ENCODE data around the gene EZR.

Gene EZR

DNA sequence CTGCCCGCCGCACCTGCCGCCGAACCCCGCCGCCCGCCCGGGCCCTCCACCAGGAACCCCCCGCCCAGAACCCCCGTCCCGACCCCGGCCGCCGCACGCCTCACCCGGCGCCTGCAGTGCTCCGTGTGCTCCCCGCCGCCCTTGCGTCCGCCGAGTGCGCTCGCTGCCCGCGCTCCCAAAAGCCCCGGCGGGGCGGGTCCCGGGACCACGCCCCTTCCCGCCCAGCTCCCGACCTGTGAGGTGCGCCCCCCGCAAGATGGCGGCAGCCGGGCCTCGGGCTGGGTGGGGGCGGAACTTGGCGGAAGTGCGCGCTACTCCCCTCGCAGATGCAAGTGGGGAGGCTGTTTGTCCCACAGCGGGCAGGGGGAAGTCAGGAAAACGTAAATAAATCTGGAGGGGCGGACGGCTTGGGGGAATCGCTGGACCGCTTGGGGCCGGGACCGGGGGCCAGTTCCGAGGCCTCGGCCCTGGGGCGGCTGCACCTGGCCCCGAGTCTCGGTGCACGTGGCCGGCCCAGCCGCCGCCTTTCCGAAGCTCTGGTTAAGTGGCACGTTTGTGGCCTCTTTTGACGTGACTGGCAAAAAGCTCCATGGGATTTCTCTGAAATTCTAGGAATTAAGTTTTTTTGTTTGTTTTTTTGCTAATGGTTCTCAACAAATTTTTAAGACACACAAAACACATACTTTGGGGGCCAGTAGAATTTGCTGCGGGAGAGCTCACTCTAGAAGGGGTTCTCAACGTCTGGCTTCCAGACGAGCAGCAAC is at the start of gene EZR:
Gene EZR, minus strand, starts transcription at position 156 of the 764 bp plus-strand sequence. CDS start 1,275 bp downstream, outside the sequence.
- DNase-seq (ENCODE audit: low read depth), result peak; percentile 85

DNA sequence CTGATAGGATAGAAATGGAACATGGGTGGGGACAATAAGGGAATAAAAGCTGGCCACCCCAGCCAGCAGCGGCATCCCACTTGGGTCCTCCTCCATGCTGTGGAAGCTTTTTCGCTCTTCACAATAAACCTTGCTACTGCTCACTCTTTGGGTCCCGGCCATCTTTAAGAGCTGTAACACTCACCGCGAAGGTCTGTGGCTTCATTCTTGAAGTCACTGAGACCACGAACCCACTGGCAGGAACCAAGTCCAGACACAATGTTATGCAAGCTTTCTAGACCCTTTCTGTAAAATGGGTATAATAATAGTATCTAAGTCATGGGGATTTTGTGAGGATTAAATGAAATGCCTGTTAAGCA is 48.9 kb upstream of the EZR start:
- DNase-seq (ENCODE audit: low read depth), result no peak

GRCh38 chr6:158867381-158868121 is 48.4 kb upstream of the EZR start:
- peak; percentile 19 for DNase-seq (ENCODE audit: low read depth)

DNA sequence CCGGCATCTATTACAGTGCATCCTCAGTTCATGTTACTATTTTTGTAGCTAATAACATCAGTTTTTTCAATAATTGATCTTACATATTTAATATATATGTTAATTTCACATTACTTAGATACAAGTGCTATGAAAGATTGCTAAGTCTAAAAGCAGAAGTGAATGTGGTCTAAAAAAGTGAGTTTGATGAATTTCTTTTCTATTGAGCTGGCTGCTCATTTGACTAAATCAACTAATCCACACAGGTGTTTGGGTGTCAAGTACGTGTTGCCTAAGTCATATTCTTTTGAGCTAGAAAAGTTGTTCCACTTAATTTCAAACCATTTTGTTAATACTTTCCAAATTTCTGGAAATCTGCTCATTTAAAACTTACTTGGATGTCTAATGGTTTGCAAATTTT is 46.6 kb upstream of the EZR start:
- no peak for DNase-seq (ENCODE audit: low read depth)

- peak; percentile 72 for DNase-seq (ENCODE audit: low read depth)
Measured at GRCh38 chr6:158863646-158864045, 44.5 kb upstream of the EZR start.

DNA sequence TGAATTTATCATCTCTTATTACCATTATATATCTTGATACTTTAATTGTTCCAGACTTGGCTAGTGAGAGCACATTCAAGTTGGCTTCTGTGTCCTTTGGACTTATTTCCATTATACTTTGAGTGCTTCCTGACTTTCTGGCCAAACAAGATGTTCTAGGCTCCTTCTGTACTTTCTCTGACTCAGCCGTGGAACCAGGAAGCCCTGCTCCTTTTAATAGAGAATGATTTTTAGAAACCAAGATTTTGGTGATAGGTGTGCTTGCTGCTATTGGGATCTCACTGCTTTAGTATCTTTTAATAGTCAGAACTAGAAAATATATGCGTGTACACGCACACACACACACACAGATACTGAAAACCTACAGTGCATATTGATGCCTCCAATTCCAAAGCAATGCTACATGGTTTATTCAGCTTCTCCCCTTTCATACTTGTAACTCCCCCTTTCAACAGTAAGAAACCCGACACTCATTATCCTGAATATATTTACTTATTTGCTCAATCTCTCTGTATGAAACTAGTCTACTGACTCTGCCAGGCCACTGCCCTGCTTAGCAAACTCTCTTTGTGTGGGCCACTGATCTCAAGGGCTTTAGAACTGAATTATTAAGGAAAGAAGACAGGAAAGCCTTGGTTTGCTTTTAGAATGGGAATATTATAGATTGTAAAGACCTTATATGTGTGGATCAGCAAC is 42.7 kb upstream of the EZR start:
- DNase-seq (ENCODE audit: low read depth), result no peak

DNA sequence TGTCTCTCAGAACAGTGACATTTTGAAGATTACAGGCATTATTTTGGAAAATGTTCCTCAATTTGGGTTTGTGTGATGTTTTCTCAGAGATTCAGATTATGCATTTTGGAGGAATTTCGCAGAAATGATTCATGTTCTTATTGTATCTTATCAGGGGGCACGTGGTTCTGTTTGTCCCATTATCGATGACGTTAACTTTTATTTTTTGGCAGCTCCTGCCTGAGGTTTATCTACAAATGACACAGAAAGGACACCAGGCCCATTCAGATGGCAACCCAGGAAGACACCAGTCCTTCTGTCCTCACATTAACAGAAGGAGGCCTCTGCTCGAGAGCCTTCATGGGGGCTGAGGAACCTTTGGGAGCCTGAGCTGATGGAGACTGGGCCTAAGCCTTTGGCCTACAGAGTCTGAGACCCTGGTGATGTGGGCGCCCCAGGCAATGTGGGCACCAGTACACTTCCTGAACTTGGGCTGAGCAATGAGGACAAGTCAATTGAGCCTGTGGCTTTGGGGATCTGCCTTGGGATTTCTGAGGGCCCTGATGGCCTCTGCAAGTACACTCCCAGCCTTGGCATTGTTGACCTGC is 41.2 kb upstream of the EZR start:
- DNase-seq (ENCODE audit: low read depth), result no peak

GRCh38 chr6:158856261-158856660 is 37.1 kb upstream of the EZR start:
- no peak for DNase-seq (ENCODE audit: low read depth)

- peak; percentile 75 for DNase-seq (ENCODE audit: low read depth)
Measured at GRCh38 chr6:158854214-158855101, 35.3 kb upstream of the EZR start.

- no peak for DNase-seq (ENCODE audit: low read depth)
Measured at GRCh38 chr6:158853880-158854213, 34.7 kb upstream of the EZR start.

- DNase-seq (ENCODE audit: low read depth), result peak; percentile 98
Measured at GRCh38 chr6:158853072-158853879, 34.1 kb upstream of the EZR start.

GRCh38 chr6:158852312-158853071 is 33.3 kb upstream of the EZR start:
- DNase-seq (ENCODE audit: low read depth), result no peak

GRCh38 chr6:158850807-158851115 is 31.6 kb upstream of the EZR start:
- peak; percentile 35 for DNase-seq (ENCODE audit: low read depth)

DNA sequence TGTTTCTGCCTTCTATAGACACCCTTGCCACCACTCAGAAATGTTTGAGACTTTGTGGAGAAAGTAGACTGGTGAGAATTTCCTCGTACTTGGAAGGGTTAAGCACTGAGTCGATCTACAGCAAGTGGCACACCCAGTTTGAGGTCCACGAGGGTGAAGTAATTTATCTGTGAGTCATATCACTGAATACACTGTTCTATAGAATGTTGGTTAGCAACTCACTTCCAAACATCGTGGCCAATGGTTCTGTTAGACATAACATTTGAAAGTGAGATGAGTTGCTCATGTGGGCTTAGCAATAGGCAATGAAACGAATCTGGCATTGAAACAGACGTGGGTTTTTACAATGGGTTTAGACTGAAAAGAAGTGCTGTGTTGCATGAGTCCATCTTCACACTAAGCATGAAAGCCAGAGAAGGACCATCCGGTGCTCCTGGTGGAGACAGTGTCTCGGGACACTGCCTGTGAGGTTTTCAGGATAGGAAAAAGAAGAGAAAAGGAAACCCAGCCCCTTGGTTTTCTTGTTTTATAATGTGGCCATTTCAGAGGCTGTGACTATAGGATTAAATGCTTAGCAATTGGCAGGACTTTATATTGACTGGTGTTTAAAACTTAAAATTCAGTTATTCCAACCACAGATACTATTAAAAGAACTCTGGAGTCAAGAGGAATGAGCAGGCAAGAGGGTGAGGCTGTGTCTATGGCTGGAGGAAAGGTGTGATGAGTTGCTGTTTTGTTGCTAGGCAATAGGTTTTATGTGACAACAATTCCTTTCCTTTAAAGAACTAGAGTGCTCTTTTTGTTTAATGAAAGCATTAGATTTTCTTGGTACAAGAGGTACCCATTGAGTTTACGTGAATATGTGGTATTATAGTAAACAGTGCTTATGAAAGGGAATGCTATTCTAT is 31.0 kb upstream of the EZR start:
- peak; percentile 99 for DNase-seq (ENCODE audit: low read depth)

DNA sequence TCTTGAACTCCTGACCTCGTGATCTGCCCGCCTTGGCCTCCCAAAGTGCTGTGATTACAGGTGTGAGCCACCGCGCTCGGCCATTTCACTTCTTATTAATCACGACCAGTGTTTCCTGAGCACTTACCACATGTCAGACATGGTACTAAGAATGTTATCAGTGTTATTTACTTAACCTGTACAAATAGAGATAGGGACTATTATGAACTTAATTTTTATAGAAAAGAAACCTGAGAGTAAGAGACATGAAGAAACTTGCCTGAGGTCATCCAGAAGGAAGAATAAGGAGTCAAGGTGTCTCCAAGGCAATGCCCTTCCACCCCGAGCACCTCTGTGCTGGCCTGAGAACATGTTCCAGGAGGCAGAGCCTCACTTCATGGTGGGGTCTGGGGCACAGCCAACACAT is 29.3 kb upstream of the EZR start:
- no peak for DNase-seq (ENCODE audit: low read depth)

DNA sequence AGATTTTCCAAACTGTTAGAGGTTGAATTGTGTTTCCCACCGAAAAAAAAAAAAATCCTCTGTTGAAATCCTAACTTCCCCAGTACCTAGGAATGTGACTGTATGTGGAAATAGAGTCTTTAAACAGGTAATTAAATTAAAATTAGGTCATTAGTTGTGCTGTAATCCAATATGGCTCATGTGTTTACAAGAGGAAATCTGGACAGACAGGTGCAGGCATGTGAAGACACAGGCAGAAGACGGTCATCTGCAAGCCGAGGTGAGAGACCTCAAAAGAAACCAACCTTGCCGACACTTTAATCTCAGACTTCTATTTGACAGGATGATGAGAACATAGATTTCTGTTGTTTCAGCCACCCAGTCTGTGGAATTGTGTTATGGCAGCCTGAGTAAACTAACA is 28.6 kb upstream of the EZR start:
- DNase-seq (ENCODE audit: low read depth), result no peak

DNA sequence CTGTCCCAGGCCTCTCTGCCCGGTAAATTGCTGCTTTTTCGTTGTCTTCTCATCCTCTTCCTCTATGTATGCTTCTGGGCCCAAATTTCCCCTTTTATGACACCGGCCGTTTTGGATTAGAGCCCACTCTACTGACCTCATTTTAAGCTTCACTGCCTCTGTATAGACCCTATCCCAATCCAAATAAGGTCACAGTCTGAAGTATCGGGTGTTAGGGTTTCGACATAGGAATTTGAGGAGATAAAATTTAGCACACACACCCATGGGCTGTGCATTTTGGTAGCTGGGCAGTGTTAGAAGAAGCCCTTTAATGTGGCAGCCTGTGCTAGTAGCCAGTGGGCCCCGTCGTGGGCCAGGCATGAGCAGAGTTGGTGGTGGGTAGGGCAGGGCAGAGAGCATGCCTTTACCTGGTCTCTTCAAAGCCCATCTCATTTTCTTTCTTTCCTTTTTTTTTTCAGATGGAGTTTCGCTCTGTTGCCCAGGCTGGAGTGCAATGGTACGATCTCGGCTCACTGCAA is 27.9 kb upstream of the EZR start:
- no peak for DNase-seq (ENCODE audit: low read depth)

- DNase-seq (ENCODE audit: low read depth), result no peak
Measured at GRCh38 chr6:158843751-158844683, 24.8 kb upstream of the EZR start.
